B cell (primary cell): ENCODE measurements around the gene TMPRSS13. TPM values are rescaled to one million over a fixed set of nuclear protein-coding genes. Genes with fewer than 3 reads are reported as not detected.
"Not testable (repeated sequence)": the region's sequence is repeated elsewhere in the genome, so short reads cannot be mapped to it uniquely, and the experiment has no call there.

ENCODE experiments used
- ATAC-seq: fragments of 200-7000 bp; cut with Tn5 transposase; one replicate; pipeline ENCODE4 v1.10.0; 2021; ENCODE audit warnings: low read depth, mild to moderate bottlenecking, moderate number of reproducible peaks, moderate library complexity
- CTCF ChIA-PET: fragments of 350-600 bp; sonication (Branson Sonifier 250); formaldehyde crosslinking; loops from one replicate; lab custom pipeline; 2021; ENCODE audit warnings: antibody characterized with exemption, inconsistent platforms; lab: Charles Lee
- POLR2A ChIA-PET: fragments of 350-600 bp; sonication (Branson Sonifier 250); formaldehyde crosslinking; loops from one replicate; lab custom pipeline; 2021; ENCODE audit warnings: antibody characterized with exemption; lab: Charles Lee
- DNase-seq: peaks from one replicate; pipeline ENCODE4 v3.0.0; 2013
- H2AFZ ChIP-seq: 2 replicates; pipeline ENCODE4 v1.6.1; 2012; ENCODE audit warnings: mild to moderate bottlenecking, low read depth, low read length; ENCODE audit not compliant: insufficient read depth, poor library complexity, severe bottlenecking
- H3K27ac ChIP-seq, 2 donors: 1 replicate in 1 of 2; 2 replicates in 1 of 2; pipeline ENCODE4 v1.5.1; 2012 to 2013; ENCODE audit warnings: low read length in 2 of 2, mild to moderate bottlenecking in 2 of 2, moderate library complexity in 1 of 2
- H3K27me3 ChIP-seq, 4 experiments: fragments of 200-600 bp in 1 of 4; sonication (generic) in 1 of 4; replicated peaks in 1 of 4; 1 replicate in 2 of 4; 2 replicates in 2 of 4; pipeline versions ENCODE4 v1.6.1 to v1.7.0; 2013 to 2016; ENCODE audit warnings: low read length in 3 of 4, mild to moderate bottlenecking in 2 of 4, mixed read lengths in 1 of 4, moderate library complexity in 1 of 4; ENCODE audit not compliant: insufficient read depth in 4 of 4, control insufficient read depth in 3 of 4; ENCODE audit errors: control extremely low read depth in 1 of 4
- H3K36me3 ChIP-seq, 2 experiments: replicated peaks in 1 of 2; 1 replicate in 1 of 2; 2 replicates in 1 of 2; pipeline versions ENCODE4 v1.6.1 to v1.7.1; 2013; ENCODE audit warnings: low read length in 1 of 2; ENCODE audit not compliant: insufficient read depth in 2 of 2, control insufficient read depth in 1 of 2; ENCODE audit errors: control extremely low read depth in 1 of 2, extremely low read depth in 1 of 2
- H3K4me1 ChIP-seq, 2 donors: fragments of 200-600 bp in 1 of 2; sonication (generic) in 1 of 2; 1 replicate in 1 of 2; 2 replicates in 1 of 2; pipeline versions ENCODE4 v1.5.1 to v1.6.1; 2013 to 2017; ENCODE audit warnings: low read length in 2 of 2; ENCODE audit not compliant: control insufficient read depth in 2 of 2, insufficient read depth in 2 of 2
- H3K4me2 ChIP-seq: replicated peaks from 2 replicates; pipeline ENCODE3; 2012; ENCODE audit warnings: mild to moderate bottlenecking, low read depth, low read length; ENCODE audit not compliant: poor library complexity, severe bottlenecking
- H3K4me3 ChIP-seq, 5 experiments: fragments of 200-600 bp in 1 of 5; sonication (generic) in 1 of 5; 1 replicate in 3 of 5; 2 replicates in 2 of 5; pipeline versions ENCODE4 v1.5.1 to v1.7.0; 2011 to 2016; ENCODE audit warnings: low read length in 4 of 5, mild to moderate bottlenecking in 4 of 5, low read depth in 2 of 5, control low read depth in 1 of 5, moderate library complexity in 1 of 5; ENCODE audit not compliant: insufficient read depth in 1 of 5; ENCODE audit errors: control extremely low read depth in 1 of 5, extremely low read depth in 1 of 5
- H3K79me2 ChIP-seq: fragments of 200-600 bp; sonication (generic); one replicate; pipeline ENCODE4 v1.6.0; 2016; ENCODE audit warnings: low read length; ENCODE audit not compliant: control insufficient read depth, insufficient read depth
- H3K9ac ChIP-seq: fragments of 200-600 bp; sonication (generic); 2 replicates; pipeline ENCODE4 v1.6.1; 2017; ENCODE audit warnings: mild to moderate bottlenecking, low read length, moderate library complexity
- H3K9me3 ChIP-seq, 3 donors: one replicate each; pipeline versions ENCODE4 v1.6.1 to v1.7.1; 2013; ENCODE audit warnings: low read length in 2 of 3; ENCODE audit not compliant: control insufficient read depth in 2 of 3, insufficient read depth in 1 of 3; ENCODE audit errors: control extremely low read depth in 1 of 3
- H4K20me1 ChIP-seq: 2 replicates; pipeline ENCODE4 v1.6.0; 2012; ENCODE audit warnings: mild to moderate bottlenecking, low read length; ENCODE audit not compliant: insufficient read depth, control insufficient read depth, poor library complexity, severe bottlenecking
- H3K27ac Mint-ChIP-seq: one replicate; pipeline ENCODE4 v1.8.0; 2021; ENCODE audit warnings: mixed read lengths
- H3K27me3 Mint-ChIP-seq: one replicate; pipeline ENCODE4 v1.8.0; 2021; ENCODE audit warnings: mixed read lengths
- H3K4me1 Mint-ChIP-seq: one replicate; pipeline ENCODE4 v1.8.0; 2021; ENCODE audit warnings: mixed read lengths
- H3K4me3 Mint-ChIP-seq: one replicate; pipeline ENCODE4 v1.8.0; 2021; ENCODE audit warnings: mixed read lengths
- H3K9me3 Mint-ChIP-seq: one replicate; pipeline ENCODE4 v1.8.0; 2022; ENCODE audit warnings: mixed read lengths; ENCODE audit not compliant: insufficient read depth
- WGBS: methylation state at CpG from one replicate; pipeline ENCODE4 v1.1.5; 2013; ENCODE audit warnings: missing lambda C conversion rate; ENCODE audit not compliant: insufficient coverage; 5-methylcytosine and 5-hydroxymethylcytosine counted together
- intact Hi-C: fragments of 100-400 bp; cut with micrococcal nuclease; formaldehyde crosslinking; loops from one replicate; pipeline ENCODE4 v1.10.0; 2022
- polyA plus RNA-seq: library from polyadenylated mRNA; depleted of rRNA; stranded (reverse); fragments of >200 nt; gene quantifications from 2 replicates; pipeline ENCODE4 v1.2.3, GENCODE V29; 2012
- total RNA-seq, 2 donors: library from RNA; stranded (reverse); fragments of 120-200 nt in 1 of 2; gene quantifications; 1 replicate in 1 of 2; 2 replicates in 1 of 2; pipeline versions ENCODE4 v1.2.3 to v1.2.4, GENCODE V29; 2013 to 2022

TMPRSS13 gene
- total and polyA plus RNA-seq, 2 donors (not counting 1 experiment from before 2014, with no cell fraction given): 2.4 to 8.0 TPM

- H3K27me3 ChIP-seq, intact Hi-C loops, H2AFZ ChIP-seq, H3K4me3 ChIP-seq, H3K9ac ChIP-seq, H3K9me3 Mint-ChIP-seq, DNase-seq, H3K4me2 ChIP-seq, H3K27me3 Mint-ChIP-seq, H3K9me3 ChIP-seq, H3K36me3 ChIP-seq, ATAC-seq, H3K4me3 Mint-ChIP-seq, H4K20me1 ChIP-seq, H3K27ac ChIP-seq, H3K79me2 ChIP-seq: not testable (repeated sequence)
- peaks cover 32 to 48% of the 10 kb centered on the region in 2 donors for H3K4me1 ChIP-seq
- POLR2A ChIA-PET: interaction anchor here (2.2 to 2.6 kb wide), 2 partner anchors 18 to 27 kb away, joined by 8 to 10 read pairs; no protein-coding TSS in a partner anchor
- CTCF ChIA-PET: interaction anchor here (1.5 to 8.1 kb wide), 5 partner anchors 10 to 161 kb away, joined by 5 to 60 read pairs (median 17); no protein-coding TSS in a partner anchor
- 98% methylated on average over 20 of the region's 36 CpGs for WGBS
- H3K4me1 Mint-ChIP-seq: peaks cover 61% of the 10 kb centered on the region
- H3K27ac Mint-ChIP-seq: peak overlapping the region; percentile 26
Observed at GRCh38 chr11:117978291-117978910, 49.2 kb upstream of the TMPRSS13 start.

- intact Hi-C loops, H3K79me2 ChIP-seq, H3K9me3 ChIP-seq, H4K20me1 ChIP-seq, H3K27me3 ChIP-seq, H3K27me3 Mint-ChIP-seq, H3K4me3 Mint-ChIP-seq, H3K9ac ChIP-seq, H3K9me3 Mint-ChIP-seq, H3K27ac ChIP-seq, H3K4me2 ChIP-seq, H2AFZ ChIP-seq, H3K4me3 ChIP-seq, DNase-seq, ATAC-seq, H3K36me3 ChIP-seq: not testable (repeated sequence)
- Mint-ChIP-seq H3K4me1 (peaks cover 59% of the 10 kb centered on the region), H3K27ac (peak overlapping the region; percentile 26)
- peaks cover 28 to 49% of the 10 kb centered on the region in 2 donors for H3K4me1 ChIP-seq
- ChIA-PET CTCF (interaction anchor here (1.5 to 8.1 kb wide), 4 partner anchors 10 to 75 kb away, joined by 5 to 60 read pairs (median 26); no protein-coding TSS in a partner anchor), POLR2A (interaction anchor here (1.6 to 2.6 kb wide), 3 partner anchors 9 to 19 kb away, joined by 3 to 11 read pairs (median 10); partner anchors contain the start of gene IL10RA)
- WGBS: 75% methylated on average over 17 of the region's 23 CpGs
Observed at GRCh38 chr11:117977612-117978264, 48.5 kb upstream of the TMPRSS13 start.
